RKO (cell line): ENCODE results near the gene BICDL1.
A peak's percentile ranks its signal among the peaks of the same experiment; 100 is the strongest.
"Not testable (repeated sequence)": the region's sequence is repeated elsewhere in the genome, so short reads cannot be mapped to it uniquely, and the experiment has no call there.

ENCODE experiments used
- DNase-seq: peaks from one replicate; pipeline ENCODE4 v3.0.0-alpha.2; 2016; ENCODE audit warnings: low spot score

The BICDL1 gene, protein sequence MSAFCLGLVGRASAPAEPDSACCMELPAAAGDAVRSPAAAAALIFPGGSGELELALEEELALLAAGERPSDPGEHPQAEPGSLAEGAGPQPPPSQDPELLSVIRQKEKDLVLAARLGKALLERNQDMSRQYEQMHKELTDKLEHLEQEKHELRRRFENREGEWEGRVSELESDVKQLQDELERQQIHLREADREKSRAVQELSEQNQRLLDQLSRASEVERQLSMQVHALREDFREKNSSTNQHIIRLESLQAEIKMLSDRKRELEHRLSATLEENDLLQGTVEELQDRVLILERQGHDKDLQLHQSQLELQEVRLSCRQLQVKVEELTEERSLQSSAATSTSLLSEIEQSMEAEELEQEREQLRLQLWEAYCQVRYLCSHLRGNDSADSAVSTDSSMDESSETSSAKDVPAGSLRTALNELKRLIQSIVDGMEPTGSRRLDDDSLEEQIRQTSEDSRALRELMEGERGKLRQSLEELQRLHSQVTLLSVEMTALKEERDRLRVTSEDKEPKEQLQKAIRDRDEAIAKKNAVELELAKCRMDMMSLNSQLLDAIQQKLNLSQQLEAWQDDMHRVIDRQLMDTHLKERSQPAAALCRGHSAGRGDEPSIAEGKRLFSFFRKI

GRCh38 chr12:119988472-119989360 lies at the start of gene BICDL1:
Gene BICDL1 (plus strand): TSS chr12:119989236. CDS start chr12:119989869, 633 bp downstream.
- peak; percentile 84 for DNase-seq

- peak; percentile 90 for DNase-seq
Measured at GRCh38 chr12:119940897-119941296, 48.1 kb upstream of the BICDL1 start.

- DNase-seq, result no peak
Measured at GRCh38 chr12:119942386-119942785, 46.6 kb upstream of the BICDL1 start.

DNA sequence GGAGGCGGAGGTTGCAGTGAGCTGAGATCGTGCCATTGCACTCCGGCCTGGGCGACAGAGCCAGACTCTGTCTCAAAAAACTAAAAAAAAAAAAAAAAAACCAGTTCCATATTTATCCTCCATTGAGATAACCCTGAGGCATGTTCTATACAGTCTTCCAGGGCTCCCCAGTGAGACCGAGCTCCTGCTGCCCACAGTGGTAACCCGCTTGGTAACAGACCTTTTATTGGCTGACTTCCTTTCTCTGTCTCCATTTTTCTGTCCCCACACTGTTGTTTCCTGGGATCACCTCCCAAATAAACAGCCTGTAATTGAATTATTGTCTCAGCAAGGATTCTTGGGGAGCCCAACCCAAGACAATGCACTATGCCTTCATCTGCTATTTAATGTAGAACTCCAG lies 42.8 kb upstream of the BICDL1 start:
- no peak for DNase-seq

GRCh38 chr12:119949145-119949544 lies 39.9 kb upstream of the BICDL1 start:
- DNase-seq, result no peak

DNA sequence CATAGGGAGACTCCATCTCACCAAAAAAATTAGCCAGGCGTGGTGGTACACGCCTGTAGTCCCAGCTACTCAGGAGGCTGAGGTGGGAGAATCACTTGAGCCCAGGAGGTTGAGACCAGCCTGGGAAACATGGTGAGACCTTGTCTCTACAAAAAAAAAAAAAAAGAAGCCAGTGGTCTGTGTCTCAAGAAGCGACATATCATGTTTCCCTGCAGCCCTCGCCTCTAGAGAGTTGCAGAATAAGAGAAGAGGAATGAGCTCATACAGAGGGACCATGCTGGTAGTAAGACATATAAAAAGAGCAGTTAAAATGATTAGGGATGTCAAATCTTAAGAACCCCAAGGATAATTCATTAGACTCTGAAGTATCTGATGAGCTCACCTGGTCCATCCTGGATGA lies 39.4 kb upstream of the BICDL1 start:
- no peak for DNase-seq

DNA sequence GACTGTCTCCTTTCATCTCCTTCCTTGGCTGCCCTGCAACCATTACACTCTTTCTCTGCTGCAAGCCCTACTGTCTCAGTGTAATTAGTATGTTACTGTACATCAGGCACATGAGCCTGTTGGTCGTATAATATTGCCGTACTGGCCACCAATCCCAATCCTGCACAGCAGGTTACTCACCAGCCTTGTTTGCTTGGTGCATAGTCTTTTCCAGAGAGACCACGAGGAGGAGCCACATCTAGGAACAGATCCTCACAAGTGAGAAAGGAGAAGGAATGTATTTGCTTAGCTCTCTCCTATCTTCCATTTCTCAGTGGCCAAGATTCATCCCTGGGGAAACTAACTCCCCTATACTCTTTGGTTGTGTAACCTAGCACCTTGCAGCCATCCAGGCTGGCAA lies 33.0 kb upstream of the BICDL1 start:
- no peak for DNase-seq

GRCh38 chr12:119957135-119957534 lies 31.9 kb upstream of the BICDL1 start:
- DNase-seq, result no peak

GRCh38 chr12:119959435-119959834 lies 29.6 kb upstream of the BICDL1 start:
- no peak for DNase-seq

GRCh38 chr12:119964123-119964522 lies 24.9 kb upstream of the BICDL1 start:
- DNase-seq, result no peak

DNA sequence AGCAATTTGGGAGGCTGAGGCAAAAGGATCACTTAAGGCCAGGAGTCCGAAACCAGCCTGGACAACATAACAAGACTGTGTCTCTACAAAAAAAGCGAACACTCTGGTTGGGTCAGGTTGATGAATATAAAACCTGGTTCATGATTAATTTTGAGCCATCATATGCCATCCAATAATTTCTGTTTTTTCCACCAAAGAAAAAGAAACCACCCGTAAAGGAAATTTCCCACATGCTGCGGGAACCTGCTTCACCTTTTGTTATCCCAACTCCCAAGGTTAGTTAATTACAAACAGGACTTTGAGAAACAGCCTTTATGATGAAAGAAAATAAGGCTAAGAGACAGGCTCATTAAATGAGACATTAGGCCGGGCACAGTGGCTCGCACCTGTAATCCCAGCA lies 24.1 kb upstream of the BICDL1 start:
- DNase-seq, result no peak

DNA sequence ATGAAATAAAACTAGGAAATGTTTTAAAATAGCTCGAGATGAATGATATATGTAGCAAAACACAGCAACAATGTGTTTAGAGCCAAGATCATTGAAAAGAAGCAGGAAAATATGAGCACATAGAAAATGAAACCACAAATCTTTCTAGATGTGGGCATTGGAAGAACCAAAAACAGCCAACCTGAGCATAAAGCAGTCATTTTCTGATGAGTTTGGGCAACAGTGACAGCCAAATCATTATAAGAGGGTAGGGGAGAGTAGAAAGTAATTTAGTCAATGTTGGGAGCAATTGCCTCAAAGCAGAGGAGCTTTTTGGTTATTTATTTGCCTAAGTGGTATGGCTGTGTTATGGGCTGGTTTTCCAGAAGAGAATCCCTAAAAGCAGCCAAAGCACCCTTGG lies 8.8 kb upstream of the BICDL1 start:
- DNase-seq, result no peak

- DNase-seq, result not testable (repeated sequence)
Measured at GRCh38 chr12:119980702-119981101, 8.3 kb upstream of the BICDL1 start.

GRCh38 chr12:119989361-119989730 lies 310 bp downstream of the BICDL1 start:
- DNase-seq, result peak; percentile 49

- DNase-seq, result peak; percentile 75
Measured at GRCh38 chr12:119989731-119990381, 820 bp downstream of the BICDL1 start.

- DNase-seq, result no peak
Measured at GRCh38 chr12:119990382-119990874, 1.4 kb downstream of the BICDL1 start.

DNA sequence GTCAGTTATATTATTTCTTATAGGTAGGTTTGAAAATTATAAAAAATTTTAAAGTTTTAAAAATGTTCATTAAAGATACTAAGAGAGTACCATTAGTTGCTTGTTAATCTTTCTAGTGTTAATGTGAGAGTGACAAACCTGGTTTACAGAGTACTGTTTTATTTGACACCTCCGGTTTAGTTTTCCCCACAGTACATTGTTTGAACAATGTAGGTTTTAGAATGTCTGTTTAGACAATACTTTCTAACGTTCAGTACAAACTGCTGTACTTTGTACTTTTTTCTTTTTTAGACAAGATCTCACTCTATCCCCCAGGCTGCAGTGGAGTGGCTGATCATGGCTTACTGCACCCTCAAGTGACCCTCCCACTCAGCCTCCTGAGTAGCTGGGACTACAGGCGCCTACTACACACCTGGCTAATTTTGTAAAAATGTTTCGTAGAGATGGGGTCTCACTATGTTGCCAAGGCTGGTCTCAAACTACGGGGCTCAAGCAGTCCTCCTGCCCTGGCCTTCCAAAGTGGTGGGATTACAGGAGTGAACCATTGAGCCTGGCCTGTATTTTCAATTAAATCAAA lies 3.2 kb downstream of the BICDL1 start:
- no peak for DNase-seq

- DNase-seq, result no peak
Measured at GRCh38 chr12:119994892-119995658, 6.0 kb downstream of the BICDL1 start.

GRCh38 chr12:119996417-119996816 lies 7.4 kb downstream of the BICDL1 start:
- no peak for DNase-seq

DNA sequence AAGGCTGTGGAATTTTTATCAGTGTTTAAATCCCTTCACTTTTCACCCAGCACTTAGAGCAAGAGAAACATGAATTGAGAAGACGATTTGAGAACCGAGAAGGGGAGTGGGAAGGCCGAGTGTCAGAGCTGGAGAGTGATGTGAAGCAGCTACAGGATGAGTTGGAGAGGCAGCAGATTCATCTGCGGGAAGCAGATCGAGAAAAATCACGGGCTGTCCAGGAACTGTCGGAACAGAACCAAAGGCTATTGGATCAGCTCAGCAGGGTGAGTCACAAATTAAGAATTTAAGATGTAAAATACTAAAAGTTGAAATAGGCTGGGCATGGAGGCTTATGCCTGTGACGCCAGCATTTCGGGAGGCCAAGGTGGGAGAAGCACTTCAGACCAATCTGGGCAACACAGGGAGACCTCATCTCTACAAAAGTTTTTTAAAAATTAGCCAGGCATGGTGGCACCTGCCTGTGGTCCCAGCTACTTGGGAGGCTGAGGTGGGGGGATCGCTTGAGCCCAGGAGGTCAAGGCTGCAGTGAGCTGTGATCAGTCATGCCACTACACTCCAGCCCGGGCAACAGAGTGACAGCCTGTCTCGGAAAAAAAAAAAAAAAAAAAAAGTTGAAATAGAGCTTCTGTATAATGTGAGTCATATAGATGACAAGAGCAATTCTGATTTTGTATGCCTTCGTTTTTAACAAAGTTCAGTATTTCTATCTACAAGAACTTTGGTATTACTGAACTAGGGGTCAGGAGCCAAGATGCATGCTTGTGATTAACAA lies 9.6 kb downstream of the BICDL1 start:
- no peak for DNase-seq
